A549 (cell line): Measurements from ENCODE around the gene GAL3ST2. TPM values are rescaled to one million over a fixed set of nuclear protein-coding genes. Genes with fewer than 3 reads are reported as not detected.

ENCODE experiments used
- ATAC-seq, 2 experiments: fragments of 200-7000 bp in 1 of 2; fragments of >200 bp in 1 of 2; cut with Nextera tagmentation in 1 of 2; cut with Tn5 transposase in 1 of 2; 3 replicates each; pipeline versions ENCODE4 v1.8.0 to v1.9.1; 2018 to 2020; ENCODE audit warnings: mild to moderate bottlenecking in 1 of 2, moderate library complexity in 1 of 2
- CTCF ChIA-PET: fragments of 300-600 bp; sonication (Branson Sonifier 250); formaldehyde crosslinking; extraction: SDS; loops from one replicate; lab custom pipeline; 2021; ENCODE audit warnings: antibody characterized with exemption, inconsistent platforms; lab: Yijun Ruan, JAX
- POLR2A ChIA-PET: fragments of 350-600 bp; formaldehyde crosslinking; extraction: SDS; loops from one replicate; lab custom pipeline; 2021; ENCODE audit warnings: antibody characterized with exemption, inconsistent platforms; lab: Yijun Ruan, JAX
- DNase-seq, 2 experiments: peaks; one replicate each; pipeline versions ENCODE4 v3.0.0 to v3.0.0-alpha.2; 2011 to 2016; ENCODE audit warnings: low read depth in 1 of 2, low spot score in 1 of 2
- FAIRE-seq: peaks from 2 replicates; lab custom pipeline; 2011; peaks lifted over from hg19 to GRCh38; lab: Jason Lieb, UNC
- H3K27ac ChIP-seq, 2 experiments: fragments of >200 bp; sonication (Bioruptor Twin); formaldehyde crosslinking; 3 replicates each; pipeline ENCODE4 v1.5.1; 2016 to 2017
- H3K4me1 ChIP-seq: fragments of >200 bp; sonication (Bioruptor Twin); formaldehyde crosslinking; 3 replicates; pipeline ENCODE4 v1.6.1; 2016
- H3K4me2 ChIP-seq: fragments of >200 bp; sonication (Bioruptor Twin); formaldehyde crosslinking; 3 replicates; pipeline ENCODE4 v1.6.1; 2016
- H3K4me3 ChIP-seq: fragments of >200 bp; sonication (Bioruptor Twin); formaldehyde crosslinking; 3 replicates; pipeline ENCODE4 v1.5.1; 2016
- H3K9me3 ChIP-seq: fragments of >200 bp; sonication (Bioruptor Twin); formaldehyde crosslinking; 3 replicates; pipeline ENCODE4 v1.6.1; 2016
- ATOH8 ChIP-seq: fragments of 250-450 bp; sonication (Bioruptor Pico); IDR thresholded peaks from 2 replicates; pipeline ENCODE4 v1.5.0; 2020; ENCODE audit warnings: low read depth, mild to moderate bottlenecking, moderate library complexity
- BCL3 ChIP-seq: fragments of >200 bp; sonication (Bioruptor Twin); formaldehyde crosslinking; IDR thresholded peaks from 3 replicates; pipeline ENCODE4 v1.6.1; 2016
- CHD4 ChIP-seq: fragments of 200-600 bp; sonication (generic); IDR thresholded peaks from 2 replicates; pipeline ENCODE4 v1.6.1; 2016; ENCODE audit warnings: antibody characterized with exemption, mild to moderate bottlenecking, borderline replicate concordance
- EHF ChIP-seq: fragments of 250-450 bp; sonication (Bioruptor Pico); IDR thresholded peaks from 2 replicates; pipeline ENCODE4 v1.5.0; 2020; ENCODE audit warnings: mild to moderate bottlenecking
- ESRRA ChIP-seq: fragments of 150-350 bp; IDR thresholded peaks from 2 replicates; pipeline ENCODE4 v1.6.1; 2014; ENCODE audit warnings: mild to moderate bottlenecking, low read length, borderline replicate concordance
- FOSL2 ChIP-seq, 2 experiments: fragments of 450-650 bp in 1 of 2; fragments of >200 bp in 1 of 2; sonication (Bioruptor Twin) in 1 of 2; formaldehyde crosslinking; IDR thresholded peaks; 2 replicates each; pipeline versions ENCODE4 v1.5.0 to v1.6.1; 2016 to 2020; ENCODE audit warnings: mild to moderate bottlenecking in 1 of 2, moderate library complexity in 1 of 2
- GATA3 ChIP-seq: IDR thresholded peaks from 2 replicates; pipeline ENCODE4 v1.6.1; 2012; ENCODE audit warnings: borderline replicate concordance
- HDAC2 ChIP-seq: fragments of 200-600 bp; sonication (generic); IDR thresholded peaks from 2 replicates; pipeline ENCODE4 v1.6.1; 2016
- HOXB5 ChIP-seq: fragments of 250-450 bp; sonication (Bioruptor Pico); IDR thresholded peaks from 2 replicates; pipeline ENCODE4 v1.5.0; 2020; ENCODE audit warnings: mild to moderate bottlenecking, moderate library complexity
- JUN ChIP-seq, 2 experiments: fragments of >200 bp; sonication (Bioruptor Twin); formaldehyde crosslinking; IDR thresholded peaks; 2 replicates in 1 of 2; 3 replicates in 1 of 2; pipeline ENCODE4 v1.6.1; 2016 to 2017
- JUNB ChIP-seq: fragments of >200 bp; sonication (Bioruptor Twin); formaldehyde crosslinking; IDR thresholded peaks from 2 replicates; pipeline ENCODE4 v1.6.1; 2016
- KDM5A ChIP-seq: fragments of 200-600 bp; sonication (generic); IDR thresholded peaks from 2 replicates; pipeline ENCODE4 v1.6.1; 2016; ENCODE audit warnings: antibody characterized with exemption, mild to moderate bottlenecking
- MAZ ChIP-seq: fragments of 150-350 bp; IDR thresholded peaks from 2 replicates; pipeline ENCODE4 v1.6.1; 2014; ENCODE audit warnings: antibody characterized with exemption, low read depth, low read length, borderline replicate concordance
- NFE2L2 ChIP-seq: fragments of 150-350 bp; conservative IDR thresholded peaks from 2 replicates; pipeline ENCODE4 v1.6.1; 2014; ENCODE audit warnings: low read length
- PBX3 ChIP-seq: IDR thresholded peaks from 2 replicates; pipeline ENCODE4 v1.6.1; 2012
- POLR2A ChIP-seq: IDR thresholded peaks from 2 replicates; pipeline ENCODE4 v1.6.1; 2012; ENCODE audit warnings: mild to moderate bottlenecking, low read length
- SREBF2 ChIP-seq: fragments of 450-650 bp; IDR thresholded peaks from 2 replicates; pipeline ENCODE4 v1.6.1; 2014; ENCODE audit warnings: mild to moderate bottlenecking, moderate library complexity
- WGBS: methylation state at CpG from one replicate; pipeline ENCODE4 v1.1.6; 2017; ENCODE audit errors: missing lambda C conversion rate; 5-methylcytosine and 5-hydroxymethylcytosine counted together
- polyA plus RNA-seq, 4 experiments: library from polyadenylated mRNA; depleted of rRNA in 3 of 4; stranded (reverse); fragments of >200 nt; fragmentation: RNase III in 1 of 4; extraction: RNeasy Plus Mini Kit Qiagen cat#74134 plus additional on column Dnase treatment in 1 of 4; gene quantifications; 2 replicates in 3 of 4; 3 replicates in 1 of 4; pipeline ENCODE4 v1.2.3, GENCODE V29; 2011 to 2017

Gene GAL3ST2
- polyA plus RNA-seq, 2 of the 4 experiments (the other 2 are of a cell fraction) = 0.61 TPM; not detected in 1

- Histone ChIP-seq H3K9me3 (no peaks in the 10 kb centered on the region), H3K4me2 (no peak overlapping the region), H3K4me1 (peaks cover 5% of the 10 kb centered on the region; the same call in 1 of the 3 replicates), H3K27ac (no peak overlapping the region), H3K4me3 (no peak overlapping the region)
- ChIA-PET CTCF (no interaction called here), POLR2A (no interaction called here)
- 89% methylated on average over 11 of the region's 17 CpGs for WGBS
- no peak for ATAC-seq
- FAIRE-seq = no peak
- no peak for DNase-seq
- no peak for TF ChIP-seq MAZ
- no peak for TF ChIP-seq FOSL2 (IDR thresholded peaks at IDR 0.05)
- no peak for TF ChIP-seq FOSL2 (CRISPR knock-in tag; IDR thresholded peaks at IDR 0.05)
Measured at GRCh38 chr2:241738040-241738686, 38.5 kb upstream of the GAL3ST2 start.

GRCh38 chr2:241739177-241739576 lies 37.4 kb upstream of the GAL3ST2 start:
- no peak for FAIRE-seq
- 99% methylated on average over 15 of the region's 15 CpGs for WGBS
- Histone ChIP-seq H3K27ac (no peak overlapping the region), H3K9me3 (no peaks in the 10 kb centered on the region), H3K4me3 (no peak overlapping the region), H3K4me1 (peaks cover 5% of the 10 kb centered on the region; the same call in 1 of the 3 replicates), H3K4me2 (no peak overlapping the region)
- TF ChIP-seq HOXB5 = no peak
- no peak for TF ChIP-seq KDM5A
- no peak for TF ChIP-seq ESRRA
- no peak for TF ChIP-seq SREBF2
- no peak for TF ChIP-seq NFE2L2
- no peak for TF ChIP-seq GATA3
- TF ChIP-seq BCL3 = no peak
- no peak for TF ChIP-seq PBX3
- no peak for TF ChIP-seq POLR2A
- TF ChIP-seq CHD4 = no peak
- TF ChIP-seq ATOH8 (CRISPR knock-in tag) = no peak
- TF ChIP-seq JUN (IDR thresholded peaks at IDR 0.05) = no peak
- DNase-seq = no peak
- POLR2A ChIA-PET = no interaction called here
- no peak for ATAC-seq
- CTCF ChIA-PET = no interaction called here

GRCh38 chr2:241739651-241740050 lies 37.0 kb upstream of the GAL3ST2 start:
- H3K4me1 ChIP-seq = peaks cover 5% of the 10 kb centered on the region; the same call in 1 of the 3 replicates
- ChIA-PET CTCF (interaction anchor here (1.1 kb wide), 2 partner anchors 81 to 102 kb away, joined by 3 to 4 read pairs; no protein-coding TSS in a partner anchor), POLR2A (no interaction called here)
- H3K9me3 ChIP-seq = no peaks in the 10 kb centered on the region
- WGBS = 95% methylated on average over 12 of the region's 12 CpGs
- no peak overlapping the region for H3K4me2 ChIP-seq
- H3K27ac ChIP-seq = no peak overlapping the region
- FAIRE-seq = no peak
- H3K4me3 ChIP-seq = no peak overlapping the region
- no peak for ATAC-seq
- DNase-seq = no peak
- TF ChIP-seq HDAC2 (no peak), GATA3 (no peak), JUNB (no peak), EHF (no peak), BCL3 (no peak)
